ENCODE measurements around the gene RAD21L1.

The RAD21L1 gene

DNA sequence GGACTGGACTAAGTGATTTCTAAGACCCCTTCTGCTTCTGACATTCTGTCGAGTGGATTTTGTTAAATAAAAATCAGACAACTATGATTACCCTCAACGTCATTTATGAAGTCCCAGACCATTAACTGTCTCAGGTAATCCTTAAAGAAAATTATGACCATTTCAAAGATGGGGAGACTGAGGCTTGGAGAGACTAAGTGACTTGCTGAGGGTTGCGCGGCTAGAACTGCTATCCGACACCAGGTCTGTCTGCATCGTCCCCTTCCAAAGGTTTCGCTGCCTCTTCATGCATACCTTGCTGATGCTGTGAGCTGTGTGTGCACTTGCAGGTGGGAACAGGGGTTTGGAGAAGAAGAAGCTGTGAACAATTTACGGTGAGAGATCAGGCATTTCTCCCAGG, 43.4 kb downstream of the RAD21L1 start:
- DNase-seq (ENCODE audit: low read depth in 1 of 2, low spot score in 1 of 2) = no peak

DNA sequence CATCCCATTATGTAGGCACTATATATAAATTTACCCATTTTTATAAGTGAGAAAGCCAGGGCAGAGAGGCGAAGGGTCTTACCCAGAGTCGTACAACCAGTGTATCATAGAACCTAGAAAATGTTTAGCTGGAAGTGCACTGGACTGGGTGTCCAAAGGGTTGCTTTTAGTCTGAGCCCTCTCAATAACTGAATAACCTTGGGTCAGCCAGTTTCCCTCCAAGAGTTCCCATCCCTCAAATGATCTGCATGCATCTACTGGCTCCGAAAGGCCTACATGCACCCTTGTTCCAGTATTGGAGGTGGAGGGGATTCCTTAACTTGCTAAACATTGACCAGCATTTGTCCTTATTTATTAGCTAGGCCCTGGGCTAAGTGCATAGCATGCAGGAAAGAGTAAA, 44.0 kb downstream of the RAD21L1 start:
- no peak for DNase-seq (ENCODE audit: low read depth in 1 of 2, low spot score in 1 of 2)

DNA sequence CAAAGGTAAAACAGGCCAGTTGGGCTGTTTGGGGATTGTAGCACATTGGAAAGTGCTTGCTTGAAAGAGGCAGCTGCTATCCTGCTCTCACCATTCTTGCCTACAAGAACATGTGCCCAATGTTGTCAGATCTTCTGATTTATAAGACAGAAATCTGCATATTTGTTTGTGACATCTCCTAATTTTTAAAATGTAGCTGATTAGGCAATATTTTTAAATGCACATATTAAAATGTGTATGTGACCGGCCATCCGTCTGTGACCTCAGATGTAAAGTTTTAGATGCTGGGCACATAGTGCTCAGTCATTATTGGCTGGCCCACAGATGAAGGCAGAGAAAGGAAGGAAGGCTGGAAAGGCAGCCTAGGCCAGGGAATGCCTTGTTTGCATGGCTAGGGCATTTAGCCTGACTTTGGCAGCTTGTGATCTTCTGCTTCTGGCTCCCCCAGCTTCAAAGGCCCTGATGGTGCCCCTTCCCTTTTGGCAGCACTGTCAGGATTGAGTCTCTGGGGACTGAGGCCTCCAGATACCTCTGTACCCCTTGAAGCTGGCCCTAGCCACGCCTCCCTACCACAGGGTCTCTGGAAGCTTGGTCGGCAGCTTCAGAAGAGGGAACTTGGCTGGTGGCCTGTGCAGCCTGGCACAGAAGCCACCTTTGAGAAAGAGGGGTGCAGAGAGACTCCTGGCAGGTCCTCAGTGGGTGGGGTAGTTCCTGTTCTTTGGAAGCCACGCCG, 46.7 kb downstream of the RAD21L1 start:
- no peak for DNase-seq (ENCODE audit: low read depth in 1 of 2, low spot score in 1 of 2)

DNA sequence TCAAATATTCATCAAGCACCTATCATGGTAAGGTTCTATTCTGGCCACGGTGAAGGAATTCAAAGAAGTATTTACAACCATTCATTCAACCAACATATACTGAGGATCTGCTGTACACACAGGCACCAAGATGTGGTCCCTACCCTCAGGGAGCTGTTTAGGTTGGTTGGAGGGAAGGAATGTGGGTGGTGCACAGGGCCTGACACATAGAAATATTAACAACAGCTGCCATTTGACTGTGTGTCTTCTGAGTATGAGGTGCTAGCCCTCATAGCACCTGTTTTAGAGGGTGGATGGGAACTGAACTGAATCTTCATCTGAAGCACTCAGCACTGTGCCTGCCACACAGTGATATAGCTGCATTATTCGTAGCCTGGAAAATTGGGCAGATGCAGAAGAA, 47.5 kb downstream of the RAD21L1 start:
- no peak for DNase-seq (ENCODE audit: low read depth in 1 of 2, low spot score in 1 of 2)

DNA sequence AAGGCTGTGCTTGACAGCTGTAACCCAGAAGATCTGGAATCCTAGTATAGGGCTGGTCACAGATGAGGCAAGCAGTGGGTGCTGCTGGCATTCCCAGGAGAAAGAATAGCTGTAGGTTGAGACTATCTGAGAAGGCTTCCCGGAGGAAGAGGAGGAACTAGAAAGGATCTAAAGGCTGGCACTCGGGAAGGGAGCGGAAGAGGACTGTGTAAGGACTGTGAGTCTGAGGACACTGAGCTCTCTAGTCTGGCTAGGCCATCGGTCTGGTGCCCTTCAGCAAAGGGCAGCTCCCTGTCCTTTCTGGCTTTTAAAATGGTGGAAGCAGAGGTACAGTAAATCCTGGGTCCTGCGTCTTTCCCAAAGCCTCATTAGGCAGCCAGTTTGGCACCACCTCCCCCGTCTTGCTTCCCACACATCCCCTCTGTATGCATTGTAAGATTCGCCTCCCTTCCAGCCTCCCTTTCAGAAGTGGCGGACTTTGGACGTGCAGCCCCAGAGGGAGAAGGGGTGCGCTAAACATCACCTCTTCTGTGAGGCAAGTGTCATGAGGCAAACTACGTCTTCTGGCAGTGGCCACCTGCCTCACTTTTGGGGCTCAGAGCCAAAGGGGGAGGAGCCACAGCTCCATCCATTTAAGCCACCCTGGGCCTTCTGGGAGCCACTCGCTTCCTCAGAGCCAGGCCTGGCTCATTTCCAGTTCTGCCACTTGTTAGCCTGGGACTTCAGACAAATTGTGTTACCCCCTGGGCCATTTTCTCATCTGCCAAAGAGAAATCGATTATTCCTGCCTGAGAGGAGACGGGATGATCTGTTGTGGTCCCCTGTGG, 48.9 kb downstream of the RAD21L1 start:
- no peak for DNase-seq (ENCODE audit: low read depth in 1 of 2, low spot score in 1 of 2)

DNA sequence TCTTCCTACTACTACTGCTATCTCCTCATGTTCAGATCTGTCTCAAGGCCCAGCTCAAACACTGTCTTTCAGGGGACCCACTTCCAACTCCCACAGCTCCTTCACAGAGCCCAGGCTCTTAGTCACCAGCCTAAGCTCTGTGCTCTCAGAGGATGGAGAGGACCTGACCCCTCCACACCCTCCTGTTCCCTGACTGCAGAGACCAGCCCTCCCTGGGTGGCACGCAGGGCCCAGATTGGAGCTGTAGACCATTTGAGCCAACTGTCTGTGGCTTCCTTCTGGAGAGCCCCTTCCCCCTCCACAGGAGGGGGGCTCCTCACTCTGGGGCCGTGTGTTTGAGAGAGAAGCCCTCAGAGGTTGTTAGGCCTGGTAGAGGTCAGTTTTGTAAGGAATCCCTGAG, 50.1 kb downstream of the RAD21L1 start:
- DNase-seq (ENCODE audit: low read depth in 1 of 2, low spot score in 1 of 2) = no peak

DNA sequence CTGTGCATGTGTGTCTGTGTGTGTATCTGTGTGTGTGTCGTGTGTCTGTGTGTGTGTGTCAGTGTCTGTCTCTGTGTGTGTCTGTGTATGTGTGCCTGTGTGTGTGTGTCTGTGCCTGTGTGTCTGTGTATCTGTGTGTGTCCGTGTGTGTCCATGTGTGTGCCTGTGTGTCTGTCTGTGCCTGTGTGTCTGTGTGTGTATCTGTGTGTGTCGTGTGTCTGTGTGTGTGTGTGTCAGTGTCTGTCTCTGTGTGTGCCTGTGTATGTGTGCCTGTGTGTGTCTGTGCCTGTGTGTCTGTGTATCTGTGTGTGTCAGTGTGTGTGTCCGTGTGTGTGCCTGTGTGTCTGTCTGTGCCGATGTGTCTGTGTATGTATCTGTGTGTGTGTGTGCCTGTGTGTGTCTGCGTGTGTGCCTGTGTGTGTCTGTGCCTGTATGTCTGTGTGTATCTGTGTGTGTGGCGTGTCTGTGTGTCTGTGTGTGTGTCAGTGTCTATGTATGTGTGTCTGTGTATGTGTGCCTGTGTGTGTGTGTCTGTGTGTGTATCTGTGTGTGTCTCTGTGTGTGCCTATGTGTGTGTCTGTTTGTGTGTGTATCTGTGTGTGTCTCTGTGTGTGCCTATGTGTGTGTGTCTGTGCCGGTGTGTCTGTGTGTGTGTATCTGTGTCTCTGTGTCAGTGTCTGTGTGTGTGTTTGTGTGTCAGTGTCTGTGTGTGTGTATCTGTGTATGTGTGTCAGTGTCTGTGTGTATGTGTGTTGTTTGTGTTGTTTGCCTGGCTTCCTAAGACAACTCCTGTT, 51.9 kb downstream of the RAD21L1 start:
- DNase-seq (ENCODE audit: low read depth in 1 of 2, low spot score in 1 of 2) = no peak

DNA sequence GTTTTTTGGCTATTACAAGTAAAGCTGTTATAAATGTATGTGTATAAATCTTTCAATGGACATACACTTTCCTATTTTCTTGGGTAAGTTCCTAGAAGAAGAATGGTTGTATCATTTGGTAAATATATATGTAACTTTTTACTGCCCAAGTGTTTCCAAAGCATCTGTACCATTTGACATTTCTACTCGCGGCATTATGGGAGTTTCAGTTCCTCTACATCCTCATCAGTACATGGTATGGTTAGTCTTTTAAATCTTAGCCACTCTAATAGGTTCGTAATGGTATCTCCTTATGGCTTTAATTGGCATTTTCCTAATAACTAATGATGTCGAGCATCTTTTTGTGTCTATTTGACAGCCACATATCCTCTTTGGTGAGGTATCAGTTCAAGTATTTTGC, 53.1 kb downstream of the RAD21L1 start:
- DNase-seq (ENCODE audit: low read depth in 1 of 2, low spot score in 1 of 2) = no peak

DNA sequence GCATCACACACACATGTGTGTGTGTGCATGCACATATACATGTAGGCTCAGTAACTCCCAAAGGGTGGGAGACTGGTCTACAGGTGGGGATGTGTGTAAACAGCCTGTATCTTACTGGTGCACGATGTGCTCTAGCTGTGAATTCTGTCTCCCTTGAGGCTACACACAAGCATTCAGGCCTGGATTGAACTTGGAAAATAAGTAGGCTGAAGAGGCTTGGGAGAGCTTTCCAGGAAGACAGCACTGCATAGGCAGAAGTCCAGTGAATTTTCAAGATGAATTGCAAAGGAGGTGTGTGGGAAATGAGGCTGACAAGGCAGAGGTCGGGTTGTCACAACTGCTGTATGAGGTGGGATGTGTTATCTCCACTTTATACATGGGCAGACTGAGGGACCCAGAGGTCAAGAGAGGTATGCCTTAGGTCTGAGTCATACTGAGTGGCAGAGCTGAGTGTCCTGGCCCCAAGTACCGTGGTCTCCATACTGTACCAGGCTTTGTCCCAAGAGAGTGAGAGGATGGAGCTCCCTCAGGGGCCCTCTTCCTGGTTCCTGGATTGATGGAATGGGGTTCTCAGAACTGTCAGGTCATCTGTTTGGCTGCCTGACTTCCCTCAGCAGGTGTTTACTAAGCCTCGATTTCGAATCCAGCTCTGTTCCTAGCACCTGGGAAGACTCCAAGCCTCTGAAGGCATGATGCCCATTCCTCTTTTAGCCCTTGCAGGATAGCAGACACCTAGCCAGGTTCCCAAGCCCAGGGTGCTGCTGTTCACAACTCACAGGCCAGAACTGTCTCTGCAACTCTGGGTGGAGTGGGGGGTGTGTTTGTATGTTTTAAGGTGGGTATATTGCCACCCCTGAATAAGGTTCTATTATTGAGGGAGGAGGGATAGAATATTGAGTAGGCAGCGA, 54.6 kb downstream of the RAD21L1 start:
- no peak for DNase-seq (ENCODE audit: low read depth in 1 of 2, low spot score in 1 of 2)

DNA sequence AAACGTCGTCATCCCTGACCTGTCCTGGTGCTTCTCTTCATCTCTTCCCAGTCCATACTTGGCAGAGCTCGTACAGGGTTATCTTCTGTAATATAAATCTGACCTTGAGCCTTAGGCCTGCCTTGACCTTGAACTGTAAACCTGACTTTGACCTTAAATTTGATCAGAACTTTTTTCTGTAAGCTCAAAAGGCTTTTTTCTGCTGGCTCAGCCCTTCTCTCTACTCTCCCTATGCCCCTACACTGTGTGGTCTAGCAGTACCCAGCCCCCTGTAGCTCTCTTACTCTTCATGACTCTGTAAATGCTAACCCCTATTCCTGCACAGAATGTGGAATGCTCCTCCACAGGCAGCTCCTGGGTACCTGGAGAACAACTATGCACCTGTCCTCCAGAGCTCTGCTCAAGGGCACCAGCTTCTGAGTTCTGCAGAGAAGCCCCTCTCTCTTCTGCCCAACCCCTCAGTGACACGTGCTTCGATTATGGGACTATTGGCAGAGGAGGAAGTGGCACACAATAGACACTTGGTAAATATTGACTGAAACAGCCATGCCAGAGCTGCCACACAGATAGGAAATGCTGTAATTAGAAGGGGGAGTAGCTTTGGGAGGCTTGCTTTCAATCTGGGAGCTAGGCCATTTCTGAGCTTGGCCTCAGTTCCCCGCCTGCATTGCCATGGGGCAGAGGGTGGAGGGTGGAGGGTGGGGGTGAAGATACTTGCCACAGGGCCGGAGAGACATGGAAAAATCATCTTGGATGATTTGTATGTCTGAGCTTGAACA, 55.6 kb downstream of the RAD21L1 start:
- DNase-seq (ENCODE audit: low read depth in 1 of 2, low spot score in 1 of 2) = no peak

DNA sequence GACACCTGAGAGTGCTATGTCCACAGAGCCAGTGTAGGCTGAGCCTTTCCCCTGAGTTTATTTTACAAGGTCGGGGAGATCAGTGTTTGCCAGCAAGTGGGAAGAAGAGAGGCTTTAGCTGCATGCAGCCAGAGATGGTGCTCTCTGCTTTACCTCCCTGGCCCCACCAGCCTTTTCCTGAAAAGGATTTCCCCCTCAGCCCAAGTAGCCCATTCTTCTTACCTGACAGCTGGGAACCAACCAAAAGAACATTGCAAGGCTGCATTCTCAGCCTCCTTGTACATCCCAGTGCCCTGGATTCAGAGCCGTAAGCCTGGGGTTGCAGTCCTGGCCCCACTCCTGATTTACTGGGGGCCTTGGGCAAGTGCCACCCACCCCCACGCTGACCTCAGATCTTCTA, 57.1 kb downstream of the RAD21L1 start:
- DNase-seq (ENCODE audit: low read depth in 1 of 2, low spot score in 1 of 2) = no peak

DNA sequence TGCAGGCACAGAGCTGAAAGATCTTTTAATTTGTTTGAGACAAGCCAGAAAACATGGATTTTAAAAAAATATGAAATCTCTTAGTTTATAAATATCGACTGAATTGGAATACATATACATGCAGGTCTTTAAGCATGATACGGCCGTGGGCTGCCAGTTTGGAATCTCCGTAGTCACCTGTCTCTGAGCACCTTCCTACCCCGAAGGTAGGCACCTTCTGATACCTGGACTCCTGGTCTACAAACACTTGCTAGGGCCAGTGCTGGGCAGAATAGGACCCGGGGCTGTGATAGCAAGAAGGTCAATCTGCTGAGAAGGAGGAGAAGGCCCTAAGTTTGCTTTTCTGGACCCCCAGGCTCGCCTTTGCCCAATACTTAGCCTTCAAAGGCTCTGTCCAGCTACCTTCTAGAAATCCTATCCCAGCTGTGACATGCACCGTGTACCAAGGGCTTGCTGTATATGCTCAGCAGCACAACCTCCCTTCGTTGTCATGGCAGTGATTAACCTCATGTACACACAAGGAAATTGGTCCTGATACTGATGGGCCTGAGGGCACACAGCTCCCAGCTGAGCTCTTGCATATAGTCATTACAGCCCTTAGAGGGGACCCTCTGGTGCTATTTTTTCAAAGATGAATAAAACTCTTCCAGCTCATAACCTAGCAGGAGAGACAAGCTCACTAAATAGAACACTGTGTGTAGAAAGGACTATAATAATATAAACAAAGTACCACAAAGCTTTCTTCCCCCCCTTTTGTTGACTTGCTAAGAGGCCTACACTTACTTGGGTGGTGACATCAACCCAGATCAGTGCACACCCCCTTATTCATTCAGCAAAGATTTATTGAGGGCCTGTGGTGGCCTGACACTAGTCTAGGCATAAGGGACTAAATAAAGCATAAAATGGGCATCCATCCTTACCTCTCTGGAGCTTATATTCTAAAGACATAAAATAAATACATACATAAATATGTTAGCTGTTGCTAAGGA, 58.0 kb downstream of the RAD21L1 start:
- no peak for DNase-seq (ENCODE audit: low read depth in 1 of 2, low spot score in 1 of 2)

DNA sequence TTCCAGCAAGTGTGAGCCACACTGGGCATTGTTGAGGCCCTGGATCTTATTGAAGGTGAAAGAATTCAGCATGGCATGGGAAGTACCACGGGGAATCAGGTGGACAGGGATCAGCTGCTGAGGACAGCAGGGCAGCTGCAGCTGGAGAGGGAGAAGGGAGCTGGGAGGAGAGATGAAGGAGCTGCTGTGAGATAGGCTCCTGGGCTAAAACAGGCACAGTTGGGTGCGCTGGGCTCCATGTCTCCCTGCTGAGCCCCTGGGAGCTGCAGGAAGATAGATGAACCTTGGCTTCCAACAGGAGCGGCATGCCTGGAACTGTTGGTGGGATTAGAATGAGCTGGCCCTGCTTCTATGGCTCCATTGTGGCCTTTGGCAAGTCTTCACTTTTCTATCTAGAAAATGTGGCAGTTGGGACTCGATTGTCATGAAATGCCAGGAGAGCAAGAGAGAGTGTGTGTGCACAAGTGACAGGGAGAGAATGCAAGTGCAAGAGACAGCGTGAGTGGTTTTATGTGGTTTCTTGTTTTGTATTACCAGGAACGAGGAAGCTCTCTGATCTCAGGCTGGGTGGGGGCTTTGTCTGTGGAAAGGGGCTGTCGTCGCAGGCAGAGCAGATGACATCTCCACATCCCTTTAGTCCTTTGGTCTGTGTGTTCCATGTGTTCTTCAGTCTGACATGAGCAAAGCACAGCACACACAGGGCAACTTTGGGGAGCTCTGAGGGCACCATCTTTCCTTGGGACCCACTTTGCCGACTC, 60.6 kb downstream of the RAD21L1 start:
- DNase-seq (ENCODE audit: low read depth in 1 of 2, low spot score in 1 of 2) = no peak

DNA sequence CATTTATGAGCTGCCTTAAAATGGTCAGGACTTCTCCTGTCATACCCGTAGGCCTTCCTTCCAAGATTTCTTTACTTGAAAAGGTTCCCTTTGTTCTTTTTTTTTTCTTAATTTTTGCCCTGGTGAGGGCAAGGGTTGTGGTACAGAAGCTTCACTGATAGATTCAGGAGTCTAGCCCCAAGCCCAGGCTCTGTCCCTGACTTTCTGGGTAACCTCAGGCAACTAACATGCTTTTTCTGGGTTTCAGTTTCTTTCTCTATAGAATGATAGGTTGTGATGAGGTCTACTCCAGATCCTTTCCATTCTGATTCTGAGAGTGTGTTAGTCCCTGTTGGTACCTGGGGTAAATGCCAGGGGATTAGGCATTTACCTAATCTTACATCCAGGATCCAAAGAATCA, 61.5 kb downstream of the RAD21L1 start:
- no peak for DNase-seq (ENCODE audit: low read depth in 1 of 2, low spot score in 1 of 2)

DNA sequence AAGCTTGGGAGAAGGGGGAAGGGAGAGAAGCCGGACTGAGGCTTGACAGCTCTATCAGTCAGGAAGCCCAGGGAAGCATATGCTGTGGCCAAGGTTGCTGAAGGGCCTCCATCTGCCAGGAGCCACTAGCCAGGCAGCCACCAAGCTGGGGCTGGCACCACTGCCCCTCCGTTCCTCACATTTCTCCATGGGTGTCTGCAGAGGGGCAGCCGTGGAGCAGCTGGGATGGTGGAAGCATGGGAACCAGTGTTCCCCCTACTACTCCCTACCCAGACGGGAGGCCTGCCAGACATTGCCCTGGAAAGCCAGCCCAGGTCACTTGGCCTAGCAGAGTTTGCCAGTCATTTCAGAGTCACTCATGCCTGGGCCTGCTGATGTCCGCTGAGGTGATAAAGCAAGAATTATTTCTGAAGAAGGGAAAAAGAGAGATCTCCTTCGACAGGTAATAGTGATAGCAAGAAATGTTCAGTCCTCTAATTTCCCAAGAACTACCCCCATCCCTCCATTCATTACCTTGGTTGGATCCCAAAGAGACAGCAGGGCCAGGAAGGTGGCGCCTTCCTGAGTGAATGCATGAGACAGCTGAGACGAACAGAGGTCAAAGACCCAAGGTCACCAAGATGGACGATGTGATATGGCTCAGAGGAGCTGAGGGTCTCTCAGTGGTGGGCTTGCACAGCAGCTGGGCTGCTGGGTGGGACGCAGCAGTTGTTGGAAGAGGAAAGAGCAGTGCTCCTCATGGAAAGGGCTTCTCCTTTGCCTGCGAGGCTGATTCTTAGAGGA, 62.1 kb downstream of the RAD21L1 start:
- DNase-seq (ENCODE audit: low read depth in 1 of 2, low spot score in 1 of 2) = no peak

DNA sequence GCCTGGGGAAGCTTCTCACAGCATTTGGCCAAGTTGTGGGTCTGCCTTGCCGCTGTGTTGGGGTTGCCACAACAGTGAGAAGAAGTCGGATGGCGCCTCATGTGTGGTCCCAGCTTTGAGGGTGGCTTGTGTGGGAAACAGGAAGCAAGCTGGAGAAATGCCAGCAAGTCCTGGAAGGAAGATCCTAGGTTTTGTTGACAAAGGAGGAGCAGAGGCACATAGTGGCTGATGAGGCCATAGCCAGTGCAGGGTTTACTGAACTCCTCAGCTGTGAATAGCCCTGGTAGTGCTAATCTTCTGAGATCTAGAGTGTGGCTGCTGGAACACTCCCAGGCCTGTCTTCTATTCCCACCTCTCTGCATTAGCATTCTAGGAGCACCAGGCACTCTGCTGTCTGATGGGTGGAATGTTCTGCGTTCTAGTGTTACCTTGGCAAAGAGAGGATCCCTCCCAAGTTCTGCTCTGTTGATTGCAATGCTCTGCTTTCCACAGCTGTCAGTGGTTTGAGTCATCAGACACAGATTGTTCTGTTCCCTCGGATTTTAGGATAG, 65.4 kb downstream of the RAD21L1 start:
- no peak for DNase-seq (ENCODE audit: low read depth in 1 of 2, low spot score in 1 of 2)

DNA sequence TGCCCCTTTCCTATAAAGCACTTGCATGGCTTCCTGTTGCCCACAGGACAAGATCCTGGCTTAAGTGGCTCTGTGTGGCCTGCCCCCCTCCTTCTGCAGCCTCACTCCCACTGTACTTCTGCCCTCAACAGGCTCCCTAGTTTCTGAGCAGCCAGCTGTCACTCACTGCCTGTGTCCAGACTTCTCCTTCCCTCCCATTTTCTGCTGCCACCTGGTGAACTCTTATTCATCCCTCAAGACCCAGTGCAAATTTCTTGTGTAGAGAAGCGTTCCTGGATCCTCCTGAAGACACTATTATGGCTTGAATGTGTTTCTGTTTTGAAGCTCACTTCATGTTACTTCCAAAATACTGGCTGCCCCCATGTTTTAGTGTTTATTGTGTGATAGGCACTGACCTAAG, 66.8 kb downstream of the RAD21L1 start:
- DNase-seq (ENCODE audit: low read depth in 1 of 2, low spot score in 1 of 2) = no peak
